ENCODE results near the gene GCNT1.
"Not testable (repeated sequence)": the region's sequence is repeated elsewhere in the genome, so short reads cannot be mapped to it uniquely, and the experiment has no call there.

GRCh38 chr9:76532877-76533276 lies 73.9 kb downstream of the GCNT1 start:
- not testable (repeated sequence) for TF ChIP-seq ZC3H10 (CRISPR knock-in tag; IDR thresholded peaks at IDR 0.05); SNAI2 (CRISPR knock-in tag; IDR thresholded peaks at IDR 0.05); ZFP30 (CRISPR knock-in tag; IDR thresholded peaks at IDR 0.05); PATZ1 (CRISPR knock-in tag; IDR thresholded peaks at IDR 0.05; ENCODE audit: borderline replicate concordance); CSDC2 (CRISPR knock-in tag; IDR thresholded peaks at IDR 0.05); ZNF70 (CRISPR knock-in tag; IDR thresholded peaks at IDR 0.05); ZFP3 (CRISPR knock-in tag; IDR thresholded peaks at IDR 0.05); GLIS3 (CRISPR knock-in tag; IDR thresholded peaks at IDR 0.05); ARNTL (CRISPR knock-in tag; IDR thresholded peaks at IDR 0.05; ENCODE audit: borderline replicate concordance, low read depth); BACH2 (CRISPR knock-in tag; IDR thresholded peaks at IDR 0.05; ENCODE audit: borderline replicate concordance)
- TF ChIP-seq, protein P1, sequence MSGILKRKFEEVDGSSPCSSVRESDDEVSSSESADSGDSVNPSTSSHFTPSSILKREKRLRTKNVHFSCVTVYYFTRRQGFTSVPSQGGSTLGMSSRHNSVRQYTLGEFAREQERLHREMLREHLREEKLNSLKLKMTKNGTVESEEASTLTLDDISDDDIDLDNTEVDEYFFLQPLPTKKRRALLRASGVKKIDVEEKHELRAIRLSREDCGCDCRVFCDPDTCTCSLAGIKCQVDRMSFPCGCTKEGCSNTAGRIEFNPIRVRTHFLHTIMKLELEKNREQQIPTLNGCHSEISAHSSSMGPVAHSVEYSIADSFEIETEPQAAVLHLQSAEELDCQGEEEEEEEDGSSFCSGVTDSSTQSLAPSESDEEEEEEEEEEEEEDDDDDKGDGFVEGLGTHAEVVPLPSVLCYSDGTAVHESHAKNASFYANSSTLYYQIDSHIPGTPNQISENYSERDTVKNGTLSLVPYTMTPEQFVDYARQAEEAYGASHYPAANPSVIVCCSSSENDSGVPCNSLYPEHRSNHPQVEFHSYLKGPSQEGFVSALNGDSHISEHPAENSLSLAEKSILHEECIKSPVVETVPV (CRISPR knock-in tag; IDR thresholded peaks at IDR 0.05), result not testable (repeated sequence)
